HEK293T (cell line): ENCODE measurements around the gene DYNLRB1.

Source experiments
- ARNT ChIP-seq: fragments of 450-650 bp; IDR thresholded peaks from 2 replicates; pipeline ENCODE4 v1.6.1; 2017; ENCODE audit warnings: mild to moderate bottlenecking
- FOXM1 ChIP-seq: fragments of 450-650 bp; IDR thresholded peaks from 2 replicates; pipeline ENCODE4 v1.6.1; 2017; ENCODE audit warnings: mild to moderate bottlenecking, borderline replicate concordance
- L3MBTL2 ChIP-seq: fragments of 450-650 bp; conservative IDR thresholded peaks from 2 replicates; pipeline ENCODE4 v1.6.1; 2016; ENCODE audit warnings: mild to moderate bottlenecking
- LEF1 ChIP-seq: fragments of 450-650 bp; IDR thresholded peaks from 2 replicates; pipeline ENCODE4 v1.6.1; 2017; ENCODE audit warnings: mild to moderate bottlenecking, borderline replicate concordance
- SP1 ChIP-seq: fragments of 450-650 bp; IDR thresholded peaks from 2 replicates; pipeline ENCODE4 v1.6.1; 2017
- SUZ12 ChIP-seq: fragments of 450-650 bp; IDR thresholded peaks from 2 replicates; pipeline ENCODE4 v1.6.1; 2016; ENCODE audit warnings: mild to moderate bottlenecking
- TARDBP ChIP-seq: fragments of 450-650 bp; IDR thresholded peaks from 2 replicates; pipeline ENCODE4 v1.6.1; 2016

- TF ChIP-seq L3MBTL2, result no peak
- no peak for TF ChIP-seq TARDBP
- no peak for TF ChIP-seq SUZ12
- no peak for TF ChIP-seq SP1
- no peak for TF ChIP-seq LEF1
- no peak for TF ChIP-seq ARNT
- no peak for TF ChIP-seq FOXM1
Observed at GRCh38 chr20:34559311-34560140, 43.3 kb downstream of the DYNLRB1 start.
